ENCODE data around the gene HPS4.

Gene HPS4

GRCh38 chr22:26494506-26494905 lies 10.9 kb upstream of the HPS4 start:
- no peak for DNase-seq

GRCh38 chr22:26492220-26492619 lies 8.6 kb upstream of the HPS4 start:
- no peak for DNase-seq

GRCh38 chr22:26489447-26490036 lies 6.0 kb upstream of the HPS4 start:
- no peak for DNase-seq

- DNase-seq, result no peak
These were observed 4.4 kb upstream of the HPS4 start for GRCh38 chr22:26487996-26488395.

- no peak for DNase-seq
These were observed 2.8 kb upstream of the HPS4 start for GRCh38 chr22:26486394-26486793.

GRCh38 chr22:26485806-26486390 lies 2.3 kb upstream of the HPS4 start:
- DNase-seq, result no peak

- DNase-seq, result no peak
These were observed 1.4 kb upstream of the HPS4 start for GRCh38 chr22:26485013-26485412.

- DNase-seq, result no peak
These were observed 750 bp upstream of the HPS4 start for GRCh38 chr22:26484360-26484706.

- no peak for DNase-seq
These were observed 542 bp downstream of the HPS4 start for GRCh38 chr22:26483043-26483438.

- no peak for DNase-seq
These were observed 1.4 kb downstream of the HPS4 start for GRCh38 chr22:26482161-26482560.

- DNase-seq, result no peak
These were observed 1.9 kb downstream of the HPS4 start for GRCh38 chr22:26481694-26482093.

GRCh38 chr22:26481112-26481693 lies 2.4 kb downstream of the HPS4 start:
- DNase-seq, result no peak

GRCh38 chr22:26480611-26480932 lies 3.0 kb downstream of the HPS4 start:
- no peak for DNase-seq

GRCh38 chr22:26479792-26480610 lies 3.6 kb downstream of the HPS4 start:
- no peak for DNase-seq

- DNase-seq, result no peak
These were observed 4.4 kb downstream of the HPS4 start for GRCh38 chr22:26479043-26479791.

GRCh38 chr22:26477341-26477731 lies 6.2 kb downstream of the HPS4 start:
- DNase-seq, result no peak

- no peak for DNase-seq
These were observed 6.8 kb downstream of the HPS4 start for GRCh38 chr22:26476705-26477340.

- no peak for DNase-seq
These were observed 8.9 kb downstream of the HPS4 start for GRCh38 chr22:26474682-26475081.

- no peak for DNase-seq
These were observed 12.1 kb downstream of the HPS4 start for GRCh38 chr22:26471522-26471921.

GRCh38 chr22:26470807-26471206 lies 12.8 kb downstream of the HPS4 start:
- no peak for DNase-seq

- no peak for DNase-seq
These were observed 17.4 kb downstream of the HPS4 start for GRCh38 chr22:26466196-26466595.

- no peak for DNase-seq
These were observed 19.3 kb downstream of the HPS4 start for GRCh38 chr22:26464312-26464711.

GRCh38 chr22:26463688-26464087 lies 19.9 kb downstream of the HPS4 start:
- DNase-seq, result no peak

All from CD4-positive, alpha-beta T cell treated with Interleukin-15 for 1 hour (primary cell).